Inferior parietal cortex (tissue), 1 donor: ENCODE data around the gene CIT.
"Not testable (repeated sequence)": the region's sequence is repeated elsewhere in the genome, so short reads cannot be mapped to it uniquely, and the experiment has no call there.

Experiments used
- DNase-seq: peaks from one replicate; pipeline ENCODE4 v3.0.0-alpha.2; 2016; ENCODE audit errors: extremely low spot score

The CIT gene

DNA sequence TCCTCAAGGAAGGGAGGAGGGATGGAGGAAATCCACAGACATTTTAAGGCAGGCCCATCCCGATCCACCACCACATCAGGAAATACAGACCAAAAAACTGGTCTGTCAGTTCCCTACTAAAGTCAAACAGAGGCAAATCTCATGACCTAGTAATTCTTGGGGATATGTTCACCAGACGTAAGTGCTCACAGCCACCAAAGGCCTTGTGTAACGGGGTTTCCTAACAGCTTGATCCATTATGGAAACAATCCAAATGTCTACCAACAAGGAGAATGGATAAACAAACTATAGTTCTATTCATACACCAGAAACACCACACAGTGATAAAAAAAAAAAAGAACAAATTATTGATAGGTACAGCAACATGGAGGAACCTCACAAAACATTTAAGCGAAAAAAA, 136.3 kb downstream of the CIT start:
- no peak for DNase-seq

DNA sequence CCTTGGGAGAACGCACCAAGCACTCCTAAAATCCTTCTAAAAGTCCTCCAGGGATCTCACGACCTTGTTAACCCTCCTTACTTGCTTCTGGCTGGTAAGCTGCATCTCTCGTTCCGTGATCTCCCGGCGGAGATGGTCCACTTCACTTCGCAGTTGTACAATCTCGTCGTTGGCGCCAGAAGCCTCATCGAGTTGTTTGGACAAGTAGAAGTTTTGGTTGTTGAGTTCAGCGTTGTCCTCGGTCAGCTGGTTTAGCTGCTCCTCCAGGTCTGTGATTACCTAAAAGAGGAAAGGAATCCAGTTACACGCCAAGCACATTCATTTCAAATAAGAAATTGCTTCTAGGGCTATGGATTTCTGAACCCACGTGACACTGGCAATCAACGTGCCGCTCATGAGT, 142.0 kb downstream of the CIT start:
- no peak for DNase-seq

DNA sequence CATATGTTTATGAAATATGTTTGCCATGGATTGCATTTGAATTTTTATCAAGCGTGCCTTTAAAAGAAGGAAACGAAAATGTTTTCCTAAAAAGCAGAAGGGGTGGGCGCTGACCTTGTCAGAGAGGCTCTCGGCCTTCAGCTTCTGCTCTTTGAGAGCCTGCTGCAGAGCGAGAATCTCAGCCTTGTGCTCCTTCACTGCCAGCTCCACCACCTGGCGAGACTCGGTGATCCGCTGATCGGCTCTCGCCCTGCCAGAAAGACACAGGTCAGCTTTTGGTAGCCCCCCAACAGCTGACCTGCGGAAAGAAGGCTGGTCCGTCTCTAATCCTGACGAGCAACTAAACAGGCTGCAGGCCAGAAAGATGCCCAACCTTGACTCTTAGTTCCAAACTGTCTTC, 146.7 kb downstream of the CIT start:
- DNase-seq, result no peak

DNA sequence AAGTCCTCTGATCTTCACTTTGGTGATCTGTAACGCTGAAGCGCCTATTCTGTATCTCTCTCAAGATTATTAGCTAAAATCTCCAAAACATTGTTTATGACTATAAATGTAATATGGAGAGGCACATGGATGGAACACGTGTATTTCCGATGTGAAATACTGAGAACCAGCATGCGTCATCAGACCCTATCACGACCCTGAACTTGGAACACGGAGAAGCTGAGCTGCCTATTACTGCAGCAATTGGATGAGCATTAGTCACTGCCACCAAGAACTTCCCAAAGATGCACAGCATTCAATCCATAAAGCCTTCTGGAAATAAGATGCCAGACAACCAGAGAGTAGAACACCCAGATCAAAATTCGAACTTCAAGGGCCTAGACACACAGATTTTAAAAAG, 147.2 kb downstream of the CIT start:
- DNase-seq, result no peak

DNA sequence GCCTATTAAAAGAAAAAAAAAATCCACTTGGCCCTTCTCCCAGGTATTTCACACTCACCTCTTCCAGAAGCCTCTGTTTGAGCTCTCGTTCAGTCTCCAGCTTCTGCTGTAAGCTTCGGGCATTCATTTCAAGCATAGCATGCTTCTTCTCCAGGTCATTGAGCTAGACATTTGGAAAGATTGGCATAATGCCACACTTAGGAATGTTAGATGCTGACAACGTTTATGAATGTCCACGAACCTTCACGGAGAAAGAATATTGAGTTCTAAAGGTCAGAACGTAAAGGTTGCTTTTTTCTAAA, 148.7 kb downstream of the CIT start:
- DNase-seq, result peak; percentile 72

DNA sequence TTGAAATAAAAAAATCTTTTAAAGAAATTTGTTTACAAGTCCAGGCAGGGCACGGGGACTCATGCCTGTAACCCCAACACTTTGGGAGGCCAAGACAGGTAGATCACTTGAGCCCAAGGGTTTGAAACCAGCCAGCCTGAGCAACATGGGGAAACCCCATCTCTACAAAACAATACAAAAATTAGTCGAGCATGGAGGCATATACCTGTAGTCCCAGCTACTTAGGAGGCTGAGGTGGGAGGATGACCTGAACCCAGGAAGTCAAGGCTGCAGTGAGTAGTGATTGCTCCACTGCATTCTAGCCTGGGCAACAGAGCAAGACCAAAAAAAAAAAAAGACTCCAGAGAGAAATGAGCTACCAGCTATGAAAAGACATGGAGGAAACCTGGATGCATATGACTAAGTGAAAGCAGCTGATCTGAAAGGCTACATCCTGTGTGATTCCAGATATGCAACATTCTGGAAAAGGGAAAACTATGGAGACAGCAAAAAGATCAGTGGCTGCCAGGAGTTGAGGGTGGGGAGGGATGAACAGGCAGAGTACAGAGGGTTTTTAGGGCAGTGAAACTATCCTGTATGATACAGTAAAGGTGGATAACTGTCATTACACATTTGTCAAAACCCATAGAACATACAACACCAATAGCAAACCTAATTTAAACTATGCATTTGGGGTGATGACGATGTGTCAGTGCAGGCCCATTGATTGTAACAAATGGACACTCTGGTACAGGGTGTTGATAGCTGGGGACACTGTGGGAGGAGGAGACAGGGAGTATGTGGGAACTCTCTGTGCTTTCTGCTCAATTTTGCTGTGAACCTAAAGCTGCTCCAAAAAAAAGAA, 149.3 kb downstream of the CIT start:
- peak; percentile 51 for DNase-seq

DNA sequence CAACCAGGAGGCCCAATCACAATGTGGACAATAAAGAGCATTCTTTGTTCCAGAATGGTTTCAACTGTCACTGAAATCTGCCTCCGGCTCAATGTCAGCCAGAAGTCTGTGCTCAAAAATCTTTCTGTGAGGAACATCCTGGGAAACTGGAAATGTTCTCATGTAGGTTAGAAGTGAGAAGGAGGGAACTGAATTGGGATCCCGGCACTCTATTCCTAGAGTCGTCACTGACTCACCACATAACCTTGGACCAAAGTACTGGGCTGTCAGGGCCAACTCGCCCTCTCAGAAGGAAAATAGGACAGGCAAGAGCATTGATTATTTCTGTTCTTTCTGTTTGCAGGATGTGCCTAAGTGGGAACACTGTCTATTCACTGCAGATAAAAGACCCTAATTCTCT, 151.6 kb downstream of the CIT start:
- DNase-seq, result peak; percentile 53

DNA sequence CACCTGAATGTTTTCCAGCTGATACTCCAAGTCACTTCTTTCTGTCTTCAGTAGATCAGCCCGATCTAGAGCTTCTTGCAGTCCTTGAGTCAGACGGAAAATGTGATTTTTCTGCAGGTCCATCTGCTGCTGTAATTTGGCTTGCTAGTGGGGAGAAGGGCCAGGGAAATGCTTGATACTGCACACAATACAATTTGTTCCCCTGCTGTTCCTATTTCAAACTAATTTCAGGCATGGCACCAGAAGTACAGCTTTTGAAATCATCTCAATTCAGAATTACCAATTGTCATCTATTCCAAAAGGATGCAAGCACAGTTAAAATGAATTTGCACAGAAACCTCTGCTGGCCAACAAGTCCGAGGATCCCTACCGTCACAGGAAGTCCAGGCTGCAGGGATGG, 155.8 kb downstream of the CIT start:
- peak; percentile 63 for DNase-seq

DNA sequence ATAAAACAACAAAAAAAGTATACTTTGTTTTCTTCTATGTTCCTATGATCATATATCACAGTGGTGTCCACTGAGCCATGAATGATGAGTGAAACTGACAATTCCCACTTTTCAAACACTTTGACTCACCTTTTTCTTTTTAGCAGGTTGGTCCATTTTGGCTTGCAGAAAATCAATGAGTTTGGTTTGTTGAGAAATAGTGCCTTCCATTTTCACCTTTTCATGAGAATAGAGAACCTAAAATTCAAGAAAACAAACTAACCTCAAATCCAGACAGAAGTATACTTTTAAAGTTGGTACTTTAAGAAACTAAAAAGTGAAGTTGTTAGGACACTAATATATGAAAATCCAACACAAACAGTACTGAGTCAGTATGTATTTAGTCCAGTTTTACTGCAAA, 156.8 kb downstream of the CIT start:
- DNase-seq, result no peak

DNA sequence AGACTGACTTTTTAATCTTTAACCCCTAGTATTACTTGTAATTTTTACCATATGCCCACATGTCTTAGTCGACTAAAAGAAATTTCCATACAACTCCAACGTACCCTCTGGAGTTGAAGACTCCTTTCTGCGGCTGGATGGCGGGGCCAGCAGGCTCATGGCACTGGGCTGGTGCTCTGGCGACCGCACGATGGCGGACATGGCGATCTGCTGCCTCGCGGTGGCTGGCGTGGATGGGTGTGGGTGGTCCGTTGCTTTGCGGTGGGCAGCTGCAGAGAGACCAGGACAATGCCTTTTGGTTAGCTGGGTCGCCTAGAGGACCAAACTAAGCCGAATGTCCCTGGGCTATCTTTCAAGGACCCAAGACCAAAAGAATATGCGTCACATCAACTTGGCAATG, 159.0 kb downstream of the CIT start:
- no peak for DNase-seq

DNA sequence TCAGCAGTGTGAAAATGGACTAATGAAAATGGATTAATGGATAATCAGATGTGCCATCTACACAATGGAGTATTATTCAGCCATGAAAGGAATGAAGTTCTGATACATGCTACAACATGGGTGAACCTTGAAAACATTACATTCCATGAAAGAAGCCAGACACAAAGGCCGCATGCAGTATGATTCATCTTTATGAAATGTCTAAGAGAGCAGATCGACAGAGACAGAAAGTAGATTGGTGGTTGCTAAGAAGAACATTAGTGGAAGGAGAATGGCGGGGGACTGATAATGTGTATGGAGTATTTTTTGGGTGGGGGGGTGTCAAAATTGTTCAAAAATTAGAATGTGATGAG, 161.9 kb downstream of the CIT start:
- DNase-seq, result no peak

DNA sequence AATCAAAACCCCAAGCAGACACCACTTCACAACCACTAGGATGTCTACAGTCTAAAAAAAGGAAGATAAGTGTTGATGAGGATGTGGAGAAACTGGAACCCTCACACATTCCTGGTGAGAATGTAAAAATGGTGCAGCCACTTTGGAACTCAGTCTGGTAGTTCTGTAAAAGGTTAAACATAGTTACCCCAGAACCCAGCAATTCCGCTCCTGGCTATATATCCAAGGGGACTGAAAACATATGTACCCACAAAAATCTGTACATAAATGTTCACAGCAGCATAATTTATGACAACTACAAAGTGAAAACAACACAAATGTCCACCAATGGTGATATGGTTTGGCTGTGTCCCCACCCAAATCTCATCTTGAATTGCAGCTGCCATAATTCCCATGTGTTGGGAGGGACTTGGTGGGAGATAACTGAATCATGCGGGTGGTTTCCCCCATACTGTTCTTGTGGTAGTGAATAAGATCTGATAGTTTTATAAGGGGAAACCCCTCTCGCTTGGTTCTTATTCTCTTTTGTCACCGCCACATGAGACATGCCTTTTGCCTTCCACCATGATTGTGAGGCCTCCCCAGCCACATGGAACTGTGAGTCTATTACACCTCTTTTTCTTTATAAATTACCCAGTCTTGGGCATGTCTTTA, 162.4 kb downstream of the CIT start:
- DNase-seq, result no peak

DNA sequence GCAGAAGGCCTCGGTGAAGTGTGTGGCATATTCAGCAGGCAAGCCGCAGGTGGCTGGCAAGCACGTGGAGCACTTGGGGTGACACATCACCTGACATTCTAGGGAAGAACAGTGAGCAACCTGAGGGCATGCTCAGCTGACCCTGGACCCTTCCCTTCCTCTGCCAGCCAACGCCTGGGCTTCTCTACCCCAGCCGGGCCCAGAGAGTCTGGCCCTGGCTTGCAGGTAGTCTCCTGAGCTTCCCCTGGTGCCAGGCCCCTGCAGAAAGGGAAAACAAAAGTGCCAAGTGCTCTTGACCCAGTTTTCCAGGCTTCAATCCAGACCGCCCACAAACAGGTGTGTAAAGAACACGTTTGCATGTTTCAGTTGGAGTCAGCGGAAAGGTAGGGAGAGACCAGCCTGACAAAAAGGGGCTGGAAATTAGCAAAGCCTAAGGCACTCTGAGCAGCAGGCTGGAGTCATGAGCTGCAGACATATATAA, 163.5 kb downstream of the CIT start:
- DNase-seq, result no peak

DNA sequence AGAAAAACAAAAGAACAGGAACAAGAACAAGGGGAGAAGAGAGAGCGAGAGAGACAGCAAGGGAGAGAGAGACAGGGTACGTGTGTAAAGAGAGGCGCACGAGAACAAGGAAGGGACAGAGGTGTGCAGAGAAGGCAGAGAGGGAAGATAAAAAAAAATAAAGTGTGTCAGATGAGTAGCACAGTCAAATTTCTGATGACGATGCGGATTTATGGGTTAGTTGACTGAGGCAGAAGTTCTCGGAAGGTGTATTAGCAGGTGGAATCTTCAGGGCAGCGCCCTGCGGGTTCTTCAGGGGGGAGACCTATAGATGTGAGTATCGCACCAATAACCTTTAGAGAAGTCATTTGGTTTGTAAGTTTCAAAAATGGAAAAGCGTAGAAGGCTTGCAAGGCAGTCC, 164.4 kb downstream of the CIT start:
- DNase-seq, result no peak

DNA sequence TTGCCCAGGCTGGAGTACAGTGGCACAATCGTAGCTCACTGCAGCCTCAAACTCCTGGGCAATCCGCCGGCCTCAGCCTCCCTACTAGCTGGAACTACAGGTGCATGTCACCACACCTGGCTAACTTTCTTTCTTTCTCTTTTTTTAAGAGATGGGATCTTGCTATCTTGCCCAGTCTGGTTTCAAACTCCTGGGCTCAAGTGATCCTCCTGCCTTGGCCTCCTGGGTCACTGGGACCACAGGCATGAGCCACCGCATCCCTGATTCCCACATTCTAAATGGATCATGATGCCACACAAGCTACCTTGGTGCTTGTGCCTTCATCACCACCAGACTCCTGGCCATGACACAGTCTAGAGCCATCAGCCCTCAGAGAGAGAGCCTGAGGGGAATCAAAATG, 165.4 kb downstream of the CIT start:
- no peak for DNase-seq

DNA sequence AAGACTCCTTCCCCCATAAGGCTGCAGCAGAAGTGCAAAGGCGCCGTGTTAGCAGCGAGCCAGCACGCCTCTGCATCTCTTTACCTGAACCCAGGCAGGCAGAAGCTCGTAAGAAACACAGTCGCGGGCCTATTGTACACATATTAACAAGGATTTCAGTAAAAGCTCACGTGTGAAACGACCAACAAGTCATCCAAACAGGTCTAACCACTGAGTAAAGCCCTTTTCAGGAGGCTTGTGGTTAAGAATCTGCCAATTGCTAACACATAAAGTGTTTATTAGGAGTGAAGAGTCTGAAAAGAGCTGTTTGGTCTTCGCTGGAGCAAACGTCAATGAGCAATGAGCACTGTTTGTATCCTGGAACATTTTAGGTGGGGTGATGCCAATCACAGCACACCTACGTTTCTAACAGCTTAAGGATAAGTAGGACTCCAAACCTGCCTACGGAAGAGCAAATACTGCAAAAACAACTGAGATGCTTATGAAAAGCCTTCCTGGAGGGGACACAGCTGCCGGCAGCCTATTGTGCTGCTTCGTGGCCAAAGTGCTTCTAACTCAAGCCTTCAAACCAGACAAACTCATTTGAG, 166.1 kb downstream of the CIT start:
- DNase-seq, result no peak

DNA sequence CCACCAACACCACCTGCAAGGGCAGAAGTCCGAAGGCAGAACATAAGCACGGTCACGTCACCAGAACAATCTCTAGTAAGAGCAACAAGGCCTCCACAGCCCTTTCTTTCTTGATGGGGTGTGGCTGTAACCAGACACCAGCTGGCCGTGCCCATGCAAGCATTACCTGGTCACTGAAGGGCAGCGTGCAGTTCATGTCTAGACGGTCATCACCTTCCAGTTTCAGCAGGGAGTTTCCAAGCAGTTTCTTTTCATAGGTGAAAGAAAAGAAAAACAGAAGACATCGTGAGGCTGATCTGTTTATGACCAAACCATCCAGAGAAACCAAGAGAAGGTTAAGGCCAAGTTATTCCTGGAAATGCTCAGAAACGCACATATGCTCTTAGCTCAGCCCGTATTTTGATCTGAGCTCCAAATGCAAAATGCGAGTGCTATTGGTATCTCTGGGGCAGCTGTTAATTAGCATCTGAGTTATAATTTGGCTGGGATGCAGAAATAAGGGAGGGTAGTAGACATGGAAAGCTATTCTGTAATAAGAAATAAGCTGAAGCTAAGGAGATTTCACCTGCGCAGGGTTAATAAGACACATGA, 166.7 kb downstream of the CIT start:
- no peak for DNase-seq

DNA sequence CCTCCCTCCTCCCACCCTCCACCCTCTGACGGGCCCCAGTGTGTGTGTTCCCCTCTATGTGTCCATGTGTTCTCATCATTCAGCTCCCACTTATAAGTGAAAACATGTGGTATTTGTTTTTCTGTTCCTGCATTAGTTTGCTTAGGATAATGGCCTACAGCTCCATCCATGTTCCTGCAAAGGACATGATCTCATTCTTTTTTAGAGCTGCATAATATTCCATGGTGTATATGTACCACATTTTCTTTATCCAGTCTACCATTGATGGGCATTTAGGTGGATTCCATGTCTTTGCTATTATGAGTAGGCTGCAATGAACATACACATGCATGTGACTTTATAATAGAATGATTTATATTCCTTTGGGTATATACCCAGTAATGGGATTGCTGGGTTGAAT, 170.7 kb downstream of the CIT start:
- not testable (repeated sequence) for DNase-seq

DNA sequence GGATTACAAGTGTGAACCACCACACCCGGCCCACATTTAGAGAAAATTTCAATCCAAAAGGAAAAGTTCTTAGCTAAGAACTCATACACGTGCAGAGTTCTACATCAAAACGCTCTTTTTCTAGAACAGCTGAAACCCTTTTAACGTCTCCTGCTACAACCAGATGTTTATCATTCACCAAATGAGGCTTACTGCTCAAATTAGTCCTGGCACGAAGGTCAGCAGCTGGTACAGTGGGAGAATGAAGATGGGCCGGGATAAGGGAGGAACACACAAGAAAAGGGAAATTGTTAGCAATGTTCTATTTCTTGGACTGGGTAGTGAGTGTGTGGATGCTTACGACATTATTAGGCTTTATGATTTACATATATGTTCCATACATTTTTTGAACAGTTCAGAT, 171.9 kb downstream of the CIT start:
- DNase-seq, result no peak

DNA sequence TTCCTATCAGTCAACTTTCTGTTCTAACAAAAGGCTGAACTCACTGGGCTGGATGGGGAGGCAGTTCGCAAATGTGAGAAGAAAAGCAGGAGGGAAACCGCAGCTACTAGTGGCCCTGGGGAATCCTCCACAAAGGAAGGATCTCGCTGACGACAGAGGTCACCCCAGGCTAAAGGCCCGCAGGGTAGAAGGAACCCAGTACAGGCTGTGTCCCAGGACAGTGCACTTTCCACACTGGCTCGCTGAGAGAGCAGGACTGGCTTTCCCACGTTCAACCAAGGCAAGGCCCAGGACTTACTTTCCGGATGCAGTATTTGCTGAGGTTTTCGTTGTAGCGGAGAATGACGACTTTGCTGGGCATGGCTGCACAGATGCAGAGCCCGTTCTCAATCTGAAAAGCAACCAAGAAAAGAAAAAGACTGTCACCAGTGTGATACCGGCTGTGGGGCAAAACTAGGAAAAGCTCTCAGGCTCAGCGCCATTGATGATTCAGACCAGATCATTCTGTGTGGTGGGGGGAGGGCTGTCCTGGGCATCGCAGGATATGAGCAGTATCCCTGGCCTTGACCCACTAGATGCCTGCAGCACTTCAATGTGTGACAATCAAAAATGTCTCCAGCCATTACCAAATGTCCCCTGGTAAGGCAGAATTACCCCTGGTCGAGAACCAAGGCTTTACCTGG, 172.9 kb downstream of the CIT start:
- no peak for DNase-seq

DNA sequence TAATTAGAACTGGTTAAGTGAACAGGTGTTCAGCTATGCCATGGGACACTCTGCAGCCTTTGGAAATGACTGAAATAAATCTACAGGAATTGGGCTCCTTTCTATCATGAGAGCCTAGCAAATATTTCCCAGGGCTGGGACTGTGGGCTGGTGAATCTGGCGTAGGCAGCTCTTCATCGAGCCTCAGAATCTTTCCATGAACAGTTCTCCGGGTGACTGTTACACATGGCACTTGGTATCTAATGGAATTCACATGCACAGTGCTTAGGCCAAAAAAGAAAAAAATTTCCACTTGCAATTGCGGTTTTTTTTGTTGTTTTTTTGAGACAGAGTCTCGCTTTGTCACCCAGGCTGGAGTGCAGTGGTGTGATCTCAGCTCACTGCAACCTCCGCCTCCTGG, 177.0 kb downstream of the CIT start:
- DNase-seq, result no peak

DNA sequence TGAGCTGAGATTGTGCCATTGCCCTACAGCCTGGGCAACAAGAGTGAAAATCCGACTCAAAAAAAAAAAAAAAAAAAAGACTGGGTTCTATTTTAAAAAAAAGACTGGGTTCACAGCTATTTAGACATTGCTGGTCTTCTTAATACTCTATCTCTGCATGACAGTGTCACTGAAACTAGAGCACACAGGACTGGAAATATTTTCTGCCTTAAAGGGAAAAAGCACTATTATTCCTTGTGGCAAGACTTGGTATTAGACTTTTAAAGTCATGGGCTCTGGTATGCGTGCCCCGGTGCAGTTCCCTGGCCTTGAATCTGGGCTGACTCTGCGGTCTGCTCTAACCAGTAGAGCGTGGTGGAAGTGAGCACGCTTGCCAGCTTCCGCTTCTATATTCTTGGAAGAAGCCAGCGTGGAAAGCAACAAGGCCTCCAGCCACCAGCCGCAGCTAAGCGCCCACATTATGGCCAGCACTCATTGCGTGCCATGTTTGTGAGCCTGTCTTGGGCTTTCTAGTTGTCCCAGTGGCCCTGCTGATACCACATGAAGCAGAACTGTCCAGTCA, 177.8 kb downstream of the CIT start:
- no peak for DNase-seq
